Tibial nerve (tissue), 4 donors: Measurements from ENCODE around the gene SUN2. TPM values are rescaled to one million over a fixed set of nuclear protein-coding genes. Genes with fewer than 3 reads are reported as not detected.

Experiments
- DNase-seq, 2 donors: peaks; one replicate each; pipeline ENCODE4 v3.0.0-alpha.2; 2019; ENCODE audit warnings: low spot score in 2 of 2
- H3K27ac ChIP-seq, 4 donors: fragments of 200-600 bp; sonication (generic) in 3 of 4; one replicate each; pipeline ENCODE4 v1.5.1; 2017 to 2019; ENCODE audit warnings: mild to moderate bottlenecking in 1 of 4
- H3K27me3 ChIP-seq, 2 donors: fragments of 200-600 bp; sonication (generic) in 1 of 2; one replicate each; pipeline versions ENCODE4 v1.5.1 to v1.6.0; 2017 to 2019
- H3K36me3 ChIP-seq, 3 donors: fragments of 200-600 bp; sonication (generic); one replicate each; pipeline ENCODE4 v1.5.1; 2018 to 2019
- H3K4me1 ChIP-seq, 4 donors: fragments of 200-600 bp; sonication (generic) in 3 of 4; one replicate each; pipeline ENCODE4 v1.5.1; 2017 to 2019
- H3K4me3 ChIP-seq, 4 donors: fragments of 200-600 bp; sonication (generic) in 3 of 4; one replicate each; pipeline ENCODE4 v1.5.1; 2017 to 2019; ENCODE audit warnings: mild to moderate bottlenecking in 1 of 4, moderate library complexity in 1 of 4
- H3K9me3 ChIP-seq, 4 donors: fragments of 200-600 bp; sonication (generic) in 3 of 4; one replicate each; pipeline ENCODE4 v1.5.1; 2017 to 2019
- CTCF ChIP-seq, 5 experiments: fragments of 200-600 bp in 3 of 5; fragments of 450-650 bp in 2 of 5; sonication (generic) in 3 of 5; IDR thresholded peaks; one replicate each; pipeline ENCODE4 v1.5.1; 2016 to 2019; ENCODE audit warnings: antibody characterized with exemption in 5 of 5, mild to moderate bottlenecking in 3 of 5, moderate library complexity in 2 of 5
- EP300 ChIP-seq, 2 donors: sonication (generic); formaldehyde crosslinking; IDR thresholded peaks; one replicate each; pipeline ENCODE4 v1.6.1; 2017; ENCODE audit warnings: antibody characterized with exemption in 2 of 2, mild to moderate bottlenecking in 1 of 2
- POLR2A ChIP-seq, 2 donors: fragments of 450-650 bp; IDR thresholded peaks; one replicate each; pipeline ENCODE4 v1.6.1; 2017; ENCODE audit warnings: antibody characterized with exemption in 2 of 2, mild to moderate bottlenecking in 2 of 2, moderate library complexity in 2 of 2
- WGBS, 2 donors: methylation state at CpG; one replicate each; pipeline ENCODE4 v1.1.5; 2018; 5-methylcytosine and 5-hydroxymethylcytosine counted together
- small RNA-seq: library from RNA; depleted of rRNA; stranded (forward); fragments of <200 nt; gene quantifications from one replicate; pipeline ENCODE3, GENCODE V24; 2016
- total RNA-seq, 4 donors: library from RNA; depleted of rRNA; stranded (reverse); fragments of >200 nt; gene quantifications; one replicate each; pipeline ENCODE4 v1.1.0, GENCODE V29; 2016

Gene SUN2
- total RNA-seq, 4 donors from 2014 or later: 640 to 1,234 (median 846) TPM

- H3K9me3 ChIP-seq: no peaks in the 10 kb centered on the region
- peaks cover 0 to 72% (median 39%) of the 10 kb centered on the region in 4 donors for H3K4me1 ChIP-seq
- peak overlapping the region in 1 of 4 donors; percentile 66 for H3K27ac ChIP-seq
- no peaks in the 10 kb centered on the region for H3K27me3 ChIP-seq
- no peak for TF ChIP-seq CTCF (IDR thresholded peaks at IDR 0.05)
- H3K36me3 ChIP-seq: peaks cover 0 to 40% (median 0%) of the 10 kb centered on the region in 3 donors
- no peak for DNase-seq
- H3K4me3 ChIP-seq: no peak overlapping the region
- WGBS, 2 donors: 67 to 69% methylated on average over 3 of the region's 3 CpGs
These were observed 60.9 kb downstream of the SUN2 start for GRCh38 chr22:38694940-38695339.

- Histone ChIP-seq H3K4me3 (no peak overlapping the region), H3K4me1 (peaks cover 0 to 64% (median 31%) of the 10 kb centered on the region in 4 donors), H3K27me3 (no peaks in the 10 kb centered on the region), H3K9me3 (no peaks in the 10 kb centered on the region), H3K27ac (peak overlapping the region in 1 of 4 donors; percentile 48), H3K36me3 (peaks cover 0 to 49% (median 2%) of the 10 kb centered on the region in 3 donors)
- DNase-seq: no peak
- no peak for TF ChIP-seq EP300 (IDR thresholded peaks at IDR 0.05)
- no peak for TF ChIP-seq POLR2A (IDR thresholded peaks at IDR 0.05)
- no peak for TF ChIP-seq CTCF (IDR thresholded peaks at IDR 0.05)
- WGBS, 2 donors: 84 to 87% methylated on average over 2 of the region's 2 CpGs
These were observed 61.7 kb downstream of the SUN2 start for GRCh38 chr22:38694049-38694448.

GRCh38 chr22:38689651-38690050, 66.1 kb downstream of the SUN2 start:
- Histone ChIP-seq H3K36me3 (peaks cover 5 to 75% (median 9%) of the 10 kb centered on the region in 3 donors), H3K4me3 (no peak overlapping the region), H3K27me3 (no peaks in the 10 kb centered on the region), H3K27ac (no peak overlapping the region), H3K4me1 (peaks cover 0 to 24% (median 0%) of the 10 kb centered on the region in 4 donors), H3K9me3 (no peaks in the 10 kb centered on the region)
- DNase-seq: no peak
- 71 to 88% methylated on average over 1 of the region's 1 CpG for WGBS, 2 donors
- TF ChIP-seq CTCF (IDR thresholded peaks at IDR 0.05): no peak
- no peak for TF ChIP-seq POLR2A (IDR thresholded peaks at IDR 0.05)
- no peak for TF ChIP-seq EP300 (IDR thresholded peaks at IDR 0.05)

- Histone ChIP-seq H3K4me1 (peaks cover 0 to 23% (median 5%) of the 10 kb centered on the region in 4 donors), H3K36me3 (peaks cover 5 to 70% (median 9%) of the 10 kb centered on the region in 3 donors), H3K4me3 (no peak overlapping the region), H3K27me3 (no peaks in the 10 kb centered on the region), H3K9me3 (no peaks in the 10 kb centered on the region), H3K27ac (no peak overlapping the region)
- DNase-seq: no peak
- 75 to 87% methylated on average over 1 of the region's 1 CpG for WGBS, 2 donors
- no peak for TF ChIP-seq CTCF (IDR thresholded peaks at IDR 0.05)
- no peak for TF ChIP-seq EP300 (IDR thresholded peaks at IDR 0.05)
- TF ChIP-seq POLR2A (IDR thresholded peaks at IDR 0.05): no peak
These were observed 70.0 kb downstream of the SUN2 start for GRCh38 chr22:38685761-38686160.

GRCh38 chr22:38684895-38685294, 70.9 kb downstream of the SUN2 start:
- TF ChIP-seq POLR2A (IDR thresholded peaks at IDR 0.05): no peak
- no peak for TF ChIP-seq CTCF (IDR thresholded peaks at IDR 0.05)
- TF ChIP-seq EP300 (IDR thresholded peaks at IDR 0.05): no peak
- 89% methylated on average over 9 of the region's 9 CpGs for WGBS, 2 donors
- Histone ChIP-seq H3K27me3 (no peaks in the 10 kb centered on the region), H3K4me3 (no peak overlapping the region), H3K9me3 (no peaks in the 10 kb centered on the region), H3K27ac (no peak overlapping the region), H3K4me1 (peaks cover 0 to 23% (median 5%) of the 10 kb centered on the region in 4 donors), H3K36me3 (peaks cover 5 to 68% (median 9%) of the 10 kb centered on the region in 3 donors)
- DNase-seq: no peak

Small RNA genes within 50 kb of the gene (small RNA-seq; reads per million reads assigned to genes)
- not detected for gene AL021707.8

Other genes starting within 250 kb of the SUN2 start
- 100 to 1,000 TPM; 734 to 934 (median 864) TPM for gene DDX17, start 249.7 kb downstream of the SUN2 start, total RNA-seq
- gene DMC1, start 185.8 kb downstream of the SUN2 start, total RNA-seq: 10 to 100 TPM in 1 of 4 donors, 1 to 10 TPM in 3; 2.1 to 10.8 (median 4.5) TPM
- 10 to 100 TPM in 2 of 4 donors, 1 to 10 TPM in 2; 1.3 to 10.2 (median 6.7) TPM for gene FAM227A, start 99.6 kb downstream of the SUN2 start, total RNA-seq
- 10 to 100 TPM; 13.5 to 24.3 (median 17.8) TPM for gene CBY1, start 99.4 kb downstream of the SUN2 start, total RNA-seq
- gene TOMM22, start 74.0 kb downstream of the SUN2 start, total RNA-seq: 10 to 100 TPM; 23.1 to 28.5 (median 27.1) TPM
- gene JOSD1, start 55.1 kb downstream of the SUN2 start, total RNA-seq: 10 to 100 TPM; 50.7 to 86.4 (median 76.0) TPM
- 10 to 100 TPM; 46.0 to 72.0 (median 56.6) TPM for gene GTPBP1, start 50.1 kb downstream of the SUN2 start, total RNA-seq
- 10 to 100 TPM; 14.7 to 17.7 (median 17.1) TPM for gene DNAL4, start 38.1 kb upstream of the SUN2 start, total RNA-seq
- gene NPTXR, start 88.0 kb upstream of the SUN2 start, total RNA-seq: 10 to 100 TPM in 1 of 4 donors, 1 to 10 TPM in 3; 7.5 to 12.3 (median 8.4) TPM
- gene CBX6, start 116.2 kb upstream of the SUN2 start, total RNA-seq: 10 to 100 TPM; 50.0 to 78.0 (median 56.8) TPM
- gene APOBEC3A, start 201.6 kb upstream of the SUN2 start, total RNA-seq: 1 to 10 TPM in 1 of 4 donors, not detected in 3; 3.3 TPM
- gene APOBEC3B, start 226.3 kb upstream of the SUN2 start, total RNA-seq: 1 to 10 TPM in 1 of 4 donors, under 1 TPM in 2, not detected in 1; 0.39 to 3.3 (median 0.60) TPM